SJSA1 (cell line): ENCODE data around the gene PBX3. TPM values are rescaled to one million over a fixed set of nuclear protein-coding genes. Genes with fewer than 3 reads are reported as not detected.
A peak's percentile ranks its signal among the peaks of the same experiment; 100 is the strongest.

ENCODE experiments used
- DNase-seq, 2 experiments: peaks; one replicate each; pipeline ENCODE4 v3.0.0-alpha.2; 2015 to 2020; ENCODE audit warnings: low spot score in 2 of 2, low read depth in 1 of 2
- H3K27ac ChIP-seq: fragments of 250-450 bp; sonication (Bioruptor Pico); 2 replicates; pipeline ENCODE4 v1.5.1; 2020; ENCODE audit warnings: mild to moderate bottlenecking, moderate library complexity
- H3K27me3 ChIP-seq: fragments of 250-450 bp; sonication (Bioruptor Pico); replicated peaks from 2 replicates; pipeline ENCODE4 v1.5.1; 2020; ENCODE audit warnings: mild to moderate bottlenecking, moderate library complexity
- H3K36me3 ChIP-seq: fragments of 250-450 bp; sonication (Bioruptor Pico); 2 replicates; pipeline ENCODE4 v1.5.1; 2020; ENCODE audit warnings: mild to moderate bottlenecking
- H3K4me1 ChIP-seq: fragments of 250-450 bp; sonication (Bioruptor Pico); replicated peaks from 2 replicates; pipeline ENCODE4 v1.6.1; 2021; ENCODE audit warnings: mild to moderate bottlenecking
- H3K4me3 ChIP-seq: fragments of 250-450 bp; sonication (Bioruptor Pico); 2 replicates; pipeline ENCODE4 v1.5.1; 2020; ENCODE audit warnings: mild to moderate bottlenecking
- H3K9me3 ChIP-seq: fragments of 250-450 bp; sonication (Bioruptor Pico); replicated peaks from 2 replicates; pipeline ENCODE4 v1.5.1; 2020; ENCODE audit warnings: mild to moderate bottlenecking
- total RNA-seq: library from RNA; depleted of rRNA; stranded (reverse); fragments of >200 nt; shearing (Covaris generic); gene quantifications from 2 replicates; pipeline ENCODE4 v1.2.3, GENCODE V29; 2014

The PBX3 gene
- total RNA-seq, 1 experiment from 2014 or later, result 15.1 TPM

DNA sequence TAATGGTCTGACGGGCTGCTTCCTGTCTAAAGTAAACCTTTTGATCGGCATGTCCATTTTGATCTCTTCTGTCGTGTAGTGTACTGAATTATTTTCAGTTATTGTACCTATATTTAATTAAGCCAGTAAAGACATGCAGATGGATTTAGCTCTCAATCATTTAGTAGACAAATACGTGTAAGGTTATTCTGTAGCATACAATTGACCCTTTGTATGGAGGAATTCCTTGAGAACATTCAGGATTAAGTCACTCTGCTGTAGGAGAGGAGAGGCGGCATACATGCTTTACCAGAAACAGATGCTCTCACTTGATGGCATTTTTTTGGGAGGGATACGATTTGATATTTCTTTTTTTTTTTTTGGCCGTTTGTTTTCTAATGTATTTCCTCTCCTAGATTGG, 141.0 kb downstream of the PBX3 start:
- no peak overlapping the region for H3K27ac ChIP-seq
- H3K4me3 ChIP-seq, result no peak overlapping the region
- no peak for DNase-seq
- H3K4me1 ChIP-seq, result 0 out of 2 replicates have a peak, but pooled peaks cover 3% of the 10 kb centered on the region
- H3K36me3 ChIP-seq, result no peaks in the 10 kb centered on the region
- H3K27me3 ChIP-seq, result peaks cover 14% of the 10 kb centered on the region
- H3K9me3 ChIP-seq, result no peaks in the 10 kb centered on the region

GRCh38 chr9:125889112-125889475, 141.9 kb downstream of the PBX3 start:
- no peak overlapping the region for H3K27ac ChIP-seq
- no peak for DNase-seq
- H3K27me3 ChIP-seq, result peaks cover 14% of the 10 kb centered on the region
- no peaks in the 10 kb centered on the region for H3K36me3 ChIP-seq
- H3K4me3 ChIP-seq, result no peak overlapping the region
- 0 out of 2 replicates have a peak, but pooled peaks cover 3% of the 10 kb centered on the region for H3K4me1 ChIP-seq
- no peaks in the 10 kb centered on the region for H3K9me3 ChIP-seq

- Histone ChIP-seq H3K4me1 (0 out of 2 replicates have a peak, but pooled peaks cover 3% of the 10 kb centered on the region), H3K36me3 (no peaks in the 10 kb centered on the region), H3K27ac (no peak overlapping the region), H3K9me3 (no peaks in the 10 kb centered on the region), H3K27me3 (peaks cover 14% of the 10 kb centered on the region), H3K4me3 (peak overlapping the region; percentile 21; the same call in 1 of the 2 replicates)
- no peak for DNase-seq
Measured at GRCh38 chr9:125889476-125890419, 142.6 kb downstream of the PBX3 start.

- H3K9me3 ChIP-seq, result no peaks in the 10 kb centered on the region
- no peak overlapping the region for H3K27ac ChIP-seq
- no peak overlapping the region for H3K4me3 ChIP-seq
- H3K27me3 ChIP-seq, result peaks cover 14% of the 10 kb centered on the region
- H3K4me1 ChIP-seq, result 0 out of 2 replicates have a peak, but pooled peaks cover 3% of the 10 kb centered on the region
- no peaks in the 10 kb centered on the region for H3K36me3 ChIP-seq
- DNase-seq, result no peak
Measured at GRCh38 chr9:125890826-125891225, 143.7 kb downstream of the PBX3 start.

- no peaks in the 10 kb centered on the region for H3K36me3 ChIP-seq
- no peak for DNase-seq
- peaks cover 14% of the 10 kb centered on the region for H3K27me3 ChIP-seq
- no peak overlapping the region for H3K27ac ChIP-seq
- H3K4me3 ChIP-seq, result no peak overlapping the region
- no peaks in the 10 kb centered on the region for H3K4me1 ChIP-seq
- no peaks in the 10 kb centered on the region for H3K9me3 ChIP-seq
Measured at GRCh38 chr9:125893277-125893676, 146.1 kb downstream of the PBX3 start.

GRCh38 chr9:125894566-125894965, 147.4 kb downstream of the PBX3 start:
- Histone ChIP-seq H3K27ac (no peak overlapping the region), H3K36me3 (no peaks in the 10 kb centered on the region), H3K9me3 (no peaks in the 10 kb centered on the region), H3K27me3 (peaks cover 5% of the 10 kb centered on the region; the same call in 1 of the 2 replicates), H3K4me1 (no peaks in the 10 kb centered on the region), H3K4me3 (no peak overlapping the region)
- DNase-seq, result no peak

GRCh38 chr9:125896404-125896803, 149.2 kb downstream of the PBX3 start:
- DNase-seq, result no peak
- H3K27me3 ChIP-seq, result no peaks in the 10 kb centered on the region
- H3K27ac ChIP-seq, result no peak overlapping the region

DNA sequence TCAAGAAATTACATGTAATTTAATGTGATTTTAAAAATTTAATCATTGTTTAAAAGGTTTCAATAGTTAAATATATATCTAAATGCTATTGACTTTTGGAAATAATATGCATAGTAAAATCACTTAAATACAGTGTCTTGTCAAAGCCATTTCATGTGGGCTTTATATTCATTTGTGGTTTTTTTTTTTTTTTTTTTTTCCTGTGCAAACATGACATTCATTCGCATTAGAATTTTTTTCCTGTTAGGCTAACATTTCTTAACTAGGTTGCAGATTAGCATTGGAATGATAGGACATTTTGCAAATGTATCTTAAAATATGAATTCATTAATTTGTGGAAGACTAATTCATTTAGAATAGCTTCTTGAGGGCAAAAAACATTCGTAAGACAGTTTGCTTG, 149.8 kb downstream of the PBX3 start:
- H3K27ac ChIP-seq, result no peak overlapping the region
- no peaks in the 10 kb centered on the region for H3K36me3 ChIP-seq
- H3K4me3 ChIP-seq, result no peak overlapping the region
- H3K27me3 ChIP-seq, result no peaks in the 10 kb centered on the region
- no peaks in the 10 kb centered on the region for H3K4me1 ChIP-seq
- no peak for DNase-seq
- no peaks in the 10 kb centered on the region for H3K9me3 ChIP-seq

More at GRCh38 chr9:125896404-125896803, 149.2 kb downstream of the PBX3 start:
- Histone ChIP-seq H3K9me3 (no peaks in the 10 kb centered on the region), H3K4me1 (no peaks in the 10 kb centered on the region), H3K4me3 (no peak overlapping the region), H3K36me3 (no peaks in the 10 kb centered on the region)

- Histone ChIP-seq H3K36me3 (no peaks in the 10 kb centered on the region), H3K9me3 (no peaks in the 10 kb centered on the region), H3K27me3 (no peaks in the 10 kb centered on the region), H3K4me3 (no peak overlapping the region), H3K27ac (no peak overlapping the region), H3K4me1 (no peaks in the 10 kb centered on the region)
- no peak for DNase-seq
Measured at GRCh38 chr9:125897481-125897880, 150.3 kb downstream of the PBX3 start.

DNA sequence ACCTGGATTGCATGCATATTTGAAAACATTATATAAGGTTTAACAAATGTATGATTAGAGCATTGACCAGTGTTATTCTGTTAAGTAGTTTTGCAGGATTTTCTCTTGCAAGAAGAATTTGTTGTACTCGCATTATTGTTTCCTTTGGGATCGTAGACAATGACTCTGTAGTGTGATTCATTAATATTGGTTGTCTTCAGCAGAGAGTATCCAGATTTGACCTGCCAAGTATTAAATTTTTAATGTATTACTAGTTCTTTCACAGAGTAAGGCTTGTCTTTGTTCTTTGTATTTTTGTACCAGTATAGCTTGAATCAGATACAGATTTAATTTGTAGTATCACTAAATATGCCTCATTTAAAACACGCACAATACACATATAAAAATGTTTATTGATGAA, 155.0 kb downstream of the PBX3 start:
- H3K4me1 ChIP-seq, result no peaks in the 10 kb centered on the region
- no peak for DNase-seq
- no peaks in the 10 kb centered on the region for H3K27me3 ChIP-seq
- no peaks in the 10 kb centered on the region for H3K9me3 ChIP-seq
- H3K27ac ChIP-seq, result no peak overlapping the region
- H3K4me3 ChIP-seq, result no peak overlapping the region
- no peaks in the 10 kb centered on the region for H3K36me3 ChIP-seq

DNA sequence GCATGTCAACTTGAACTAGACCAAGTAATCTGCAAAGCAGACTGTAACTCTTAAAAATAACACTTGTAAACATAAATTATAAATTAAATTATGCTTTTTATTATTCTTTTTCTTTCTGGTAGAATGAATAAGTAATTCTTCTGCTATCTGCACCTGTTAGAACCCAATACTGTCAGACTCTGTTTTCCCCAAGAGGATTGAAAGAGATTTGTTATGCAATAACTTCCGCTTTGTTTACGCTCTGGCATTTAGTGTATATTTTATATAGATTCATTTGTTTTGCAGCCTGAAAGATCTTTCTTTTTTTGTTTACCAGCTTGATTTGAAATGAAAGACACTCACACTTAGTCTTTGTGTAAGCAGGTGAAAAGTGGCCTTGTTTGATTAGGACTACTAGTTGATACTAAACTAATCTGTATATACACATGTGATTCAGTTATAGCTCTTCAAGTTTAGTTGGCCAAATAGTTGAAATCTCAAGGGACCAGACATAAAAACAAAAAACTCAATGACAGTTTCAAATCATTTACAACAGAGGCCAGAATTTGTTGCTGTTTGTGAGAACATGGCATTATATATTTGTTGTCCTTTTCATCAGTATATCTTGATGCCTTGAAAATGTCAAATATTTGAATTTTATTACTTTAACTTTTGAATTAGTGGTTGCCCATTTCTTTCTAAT, 155.8 kb downstream of the PBX3 start:
- Histone ChIP-seq H3K4me1 (no peaks in the 10 kb centered on the region), H3K27me3 (no peaks in the 10 kb centered on the region), H3K36me3 (no peaks in the 10 kb centered on the region), H3K9me3 (no peaks in the 10 kb centered on the region), H3K27ac (no peak overlapping the region), H3K4me3 (no peak overlapping the region)
- DNase-seq, result no peak

DNA sequence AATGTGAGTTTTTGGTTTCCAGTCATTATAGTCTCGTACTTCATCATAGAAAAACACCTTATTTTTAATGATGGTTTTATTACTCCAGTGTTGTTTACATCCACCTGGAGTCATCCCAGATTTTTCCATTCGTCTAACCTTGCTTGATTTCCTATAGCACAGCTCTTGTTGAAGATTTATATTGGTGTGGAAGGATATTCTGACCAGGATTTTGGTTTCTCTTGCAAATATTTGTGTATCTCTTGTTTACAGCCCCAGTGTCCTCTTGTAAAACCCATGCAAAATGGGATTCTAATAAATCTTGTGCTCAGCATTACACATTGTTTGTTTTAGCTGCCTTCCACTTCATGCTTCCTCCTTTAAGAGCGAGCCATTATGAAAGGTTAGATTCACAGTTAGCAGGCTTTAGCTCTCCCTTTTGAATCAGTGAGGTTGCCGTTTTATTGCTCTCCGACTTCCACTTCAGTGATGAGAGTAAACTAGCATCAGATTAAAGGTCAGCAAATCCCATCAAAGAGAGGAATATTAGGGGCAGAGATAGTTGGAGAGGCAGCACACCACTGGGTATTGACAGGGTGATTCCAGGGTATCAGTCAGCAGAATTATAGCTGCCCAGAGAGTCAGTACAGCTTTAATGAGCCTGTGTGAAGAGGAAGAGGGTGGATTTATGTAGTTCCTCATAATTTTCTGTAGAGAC, 157.1 kb downstream of the PBX3 start:
- no peaks in the 10 kb centered on the region for H3K4me1 ChIP-seq
- no peaks in the 10 kb centered on the region for H3K36me3 ChIP-seq
- no peak overlapping the region for H3K4me3 ChIP-seq
- H3K9me3 ChIP-seq, result no peaks in the 10 kb centered on the region
- no peak overlapping the region for H3K27ac ChIP-seq
- no peaks in the 10 kb centered on the region for H3K27me3 ChIP-seq
- DNase-seq, result no peak

DNA sequence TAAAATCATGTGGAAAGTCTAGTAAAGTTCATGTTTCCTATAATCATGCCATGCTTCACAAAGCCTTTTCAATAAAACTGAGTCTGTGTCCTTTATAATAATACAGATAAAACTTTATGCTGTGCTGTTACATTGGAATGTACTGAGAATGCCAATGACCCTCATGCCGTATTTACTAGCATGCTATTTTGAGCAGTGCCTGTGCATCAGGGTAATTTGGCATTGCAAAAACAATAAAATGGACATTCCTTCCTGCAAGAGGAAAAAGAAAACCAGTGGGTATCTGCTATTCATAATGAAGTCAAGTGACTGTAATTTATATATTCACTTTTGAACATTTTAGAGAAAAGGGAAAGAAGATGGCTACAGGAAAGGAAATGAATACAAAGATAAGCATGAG, 159.0 kb downstream of the PBX3 start:
- no peak overlapping the region for H3K27ac ChIP-seq
- peak in 1 of 2 experiments; percentile 10 for DNase-seq

More for the DNA sequence above, 159.0 kb downstream of the PBX3 start:
- no peaks in the 10 kb centered on the region for H3K4me1 ChIP-seq
- H3K9me3 ChIP-seq, result no peaks in the 10 kb centered on the region
- H3K36me3 ChIP-seq, result no peaks in the 10 kb centered on the region
- no peaks in the 10 kb centered on the region for H3K27me3 ChIP-seq
- no peak overlapping the region for H3K4me3 ChIP-seq
